B cell (primary cell): ENCODE measurements around the gene RNF215. TPM values are rescaled to one million over a fixed set of nuclear protein-coding genes. Genes with fewer than 3 reads are reported as not detected.
"Not testable (repeated sequence)": the region's sequence is repeated elsewhere in the genome, so short reads cannot be mapped to it uniquely, and the experiment has no call there.

Experiments used
- ATAC-seq: fragments of 200-7000 bp; cut with Tn5 transposase; one replicate; pipeline ENCODE4 v1.10.0; 2021; ENCODE audit warnings: low read depth, mild to moderate bottlenecking, moderate number of reproducible peaks, moderate library complexity
- CTCF ChIA-PET: fragments of 350-600 bp; sonication (Branson Sonifier 250); formaldehyde crosslinking; loops from one replicate; lab custom pipeline; 2021; ENCODE audit warnings: antibody characterized with exemption, inconsistent platforms; lab: Charles Lee
- POLR2A ChIA-PET: fragments of 350-600 bp; sonication (Branson Sonifier 250); formaldehyde crosslinking; loops from one replicate; lab custom pipeline; 2021; ENCODE audit warnings: antibody characterized with exemption; lab: Charles Lee
- DNase-seq: peaks from one replicate; pipeline ENCODE4 v3.0.0; 2013
- H2AFZ ChIP-seq: 2 replicates; pipeline ENCODE4 v1.6.1; 2012; ENCODE audit warnings: mild to moderate bottlenecking, low read depth, low read length; ENCODE audit not compliant: insufficient read depth, poor library complexity, severe bottlenecking
- H3K27ac ChIP-seq, 2 donors: 1 replicate in 1 of 2; 2 replicates in 1 of 2; pipeline ENCODE4 v1.5.1; 2012 to 2013; ENCODE audit warnings: low read length in 2 of 2, mild to moderate bottlenecking in 2 of 2, moderate library complexity in 1 of 2
- H3K27me3 ChIP-seq, 4 experiments: fragments of 200-600 bp in 1 of 4; sonication (generic) in 1 of 4; replicated peaks in 1 of 4; 1 replicate in 2 of 4; 2 replicates in 2 of 4; pipeline versions ENCODE4 v1.6.1 to v1.7.0; 2013 to 2016; ENCODE audit warnings: low read length in 3 of 4, mild to moderate bottlenecking in 2 of 4, mixed read lengths in 1 of 4, moderate library complexity in 1 of 4; ENCODE audit not compliant: insufficient read depth in 4 of 4, control insufficient read depth in 3 of 4; ENCODE audit errors: control extremely low read depth in 1 of 4
- H3K36me3 ChIP-seq, 2 experiments: replicated peaks in 1 of 2; 1 replicate in 1 of 2; 2 replicates in 1 of 2; pipeline versions ENCODE4 v1.6.1 to v1.7.1; 2013; ENCODE audit warnings: low read length in 1 of 2; ENCODE audit not compliant: insufficient read depth in 2 of 2, control insufficient read depth in 1 of 2; ENCODE audit errors: control extremely low read depth in 1 of 2, extremely low read depth in 1 of 2
- H3K4me1 ChIP-seq, 2 donors: fragments of 200-600 bp in 1 of 2; sonication (generic) in 1 of 2; 1 replicate in 1 of 2; 2 replicates in 1 of 2; pipeline versions ENCODE4 v1.5.1 to v1.6.1; 2013 to 2017; ENCODE audit warnings: low read length in 2 of 2; ENCODE audit not compliant: control insufficient read depth in 2 of 2, insufficient read depth in 2 of 2
- H3K4me2 ChIP-seq: replicated peaks from 2 replicates; pipeline ENCODE3; 2012; ENCODE audit warnings: mild to moderate bottlenecking, low read depth, low read length; ENCODE audit not compliant: poor library complexity, severe bottlenecking
- H3K4me3 ChIP-seq, 5 experiments: fragments of 200-600 bp in 1 of 5; sonication (generic) in 1 of 5; 1 replicate in 3 of 5; 2 replicates in 2 of 5; pipeline versions ENCODE4 v1.5.1 to v1.7.0; 2011 to 2016; ENCODE audit warnings: low read length in 4 of 5, mild to moderate bottlenecking in 4 of 5, low read depth in 2 of 5, control low read depth in 1 of 5, moderate library complexity in 1 of 5; ENCODE audit not compliant: insufficient read depth in 1 of 5; ENCODE audit errors: control extremely low read depth in 1 of 5, extremely low read depth in 1 of 5
- H3K79me2 ChIP-seq: fragments of 200-600 bp; sonication (generic); one replicate; pipeline ENCODE4 v1.6.0; 2016; ENCODE audit warnings: low read length; ENCODE audit not compliant: control insufficient read depth, insufficient read depth
- H3K9ac ChIP-seq: fragments of 200-600 bp; sonication (generic); 2 replicates; pipeline ENCODE4 v1.6.1; 2017; ENCODE audit warnings: mild to moderate bottlenecking, low read length, moderate library complexity
- H3K9me3 ChIP-seq, 3 donors: one replicate each; pipeline versions ENCODE4 v1.6.1 to v1.7.1; 2013; ENCODE audit warnings: low read length in 2 of 3; ENCODE audit not compliant: control insufficient read depth in 2 of 3, insufficient read depth in 1 of 3; ENCODE audit errors: control extremely low read depth in 1 of 3
- H4K20me1 ChIP-seq: 2 replicates; pipeline ENCODE4 v1.6.0; 2012; ENCODE audit warnings: mild to moderate bottlenecking, low read length; ENCODE audit not compliant: insufficient read depth, control insufficient read depth, poor library complexity, severe bottlenecking
- H3K27ac Mint-ChIP-seq: one replicate; pipeline ENCODE4 v1.8.0; 2021; ENCODE audit warnings: mixed read lengths
- H3K27me3 Mint-ChIP-seq: one replicate; pipeline ENCODE4 v1.8.0; 2021; ENCODE audit warnings: mixed read lengths
- H3K4me1 Mint-ChIP-seq: one replicate; pipeline ENCODE4 v1.8.0; 2021; ENCODE audit warnings: mixed read lengths
- H3K4me3 Mint-ChIP-seq: one replicate; pipeline ENCODE4 v1.8.0; 2021; ENCODE audit warnings: mixed read lengths
- H3K9me3 Mint-ChIP-seq: one replicate; pipeline ENCODE4 v1.8.0; 2022; ENCODE audit warnings: mixed read lengths; ENCODE audit not compliant: insufficient read depth
- EZH2 ChIP-seq: IDR thresholded peaks from 2 replicates; pipeline ENCODE4 v1.6.1; 2012; ENCODE audit warnings: borderline replicate concordance, low read depth, mild to moderate bottlenecking, moderate library complexity, low read length; ENCODE audit not compliant: insufficient read depth, poor library complexity, severe bottlenecking
- WGBS: methylation state at CpG from one replicate; pipeline ENCODE4 v1.1.5; 2013; ENCODE audit warnings: missing lambda C conversion rate; ENCODE audit not compliant: insufficient coverage; 5-methylcytosine and 5-hydroxymethylcytosine counted together
- intact Hi-C: fragments of 100-400 bp; cut with micrococcal nuclease; formaldehyde crosslinking; loops from one replicate; pipeline ENCODE4 v1.10.0; 2022
- polyA plus RNA-seq: library from polyadenylated mRNA; depleted of rRNA; stranded (reverse); fragments of >200 nt; gene quantifications from 2 replicates; pipeline ENCODE4 v1.2.3, GENCODE V29; 2012
- total RNA-seq, 2 donors: library from RNA; stranded (reverse); fragments of 120-200 nt in 1 of 2; gene quantifications; 1 replicate in 1 of 2; 2 replicates in 1 of 2; pipeline versions ENCODE4 v1.2.3 to v1.2.4, GENCODE V29; 2013 to 2022
- TF ChIP-seq, protein P1 (sequence below): fragments of 200-600 bp; IDR thresholded peaks from one replicate; pipeline ENCODE4 v1.8.0; 2022; ENCODE audit warnings: antibody characterized with exemption, mild to moderate bottlenecking

RNF215 gene
- total and polyA plus RNA-seq, 2 donors (not counting 1 experiment from before 2014, with no cell fraction given): 8.8 to 18.6 TPM

- peaks cover 60% of the 10 kb centered on the region for H4K20me1 ChIP-seq
- no peaks in the 10 kb centered on the region for H3K4me1 ChIP-seq
- H3K27me3 ChIP-seq: no peaks in the 10 kb centered on the region
- TF ChIP-seq, protein P1, sequence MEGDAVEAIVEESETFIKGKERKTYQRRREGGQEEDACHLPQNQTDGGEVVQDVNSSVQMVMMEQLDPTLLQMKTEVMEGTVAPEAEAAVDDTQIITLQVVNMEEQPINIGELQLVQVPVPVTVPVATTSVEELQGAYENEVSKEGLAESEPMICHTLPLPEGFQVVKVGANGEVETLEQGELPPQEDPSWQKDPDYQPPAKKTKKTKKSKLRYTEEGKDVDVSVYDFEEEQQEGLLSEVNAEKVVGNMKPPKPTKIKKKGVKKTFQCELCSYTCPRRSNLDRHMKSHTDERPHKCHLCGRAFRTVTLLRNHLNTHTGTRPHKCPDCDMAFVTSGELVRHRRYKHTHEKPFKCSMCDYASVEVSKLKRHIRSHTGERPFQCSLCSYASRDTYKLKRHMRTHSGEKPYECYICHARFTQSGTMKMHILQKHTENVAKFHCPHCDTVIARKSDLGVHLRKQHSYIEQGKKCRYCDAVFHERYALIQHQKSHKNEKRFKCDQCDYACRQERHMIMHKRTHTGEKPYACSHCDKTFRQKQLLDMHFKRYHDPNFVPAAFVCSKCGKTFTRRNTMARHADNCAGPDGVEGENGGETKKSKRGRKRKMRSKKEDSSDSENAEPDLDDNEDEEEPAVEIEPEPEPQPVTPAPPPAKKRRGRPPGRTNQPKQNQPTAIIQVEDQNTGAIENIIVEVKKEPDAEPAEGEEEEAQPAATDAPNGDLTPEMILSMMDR: no peak
- no peak for TF ChIP-seq EZH2
- intact Hi-C loops: no loop called here
- POLR2A ChIA-PET: interaction anchor here (1.0 kb wide), 1 partner anchor 15 kb away, joined by 3 read pairs; the partner anchor contains the start of genes CCDC157 and SF3A1
- Mint-ChIP-seq H3K27ac (no peak overlapping the region), H3K27me3 (no peaks in the 10 kb centered on the region), H3K9me3 (no peaks in the 10 kb centered on the region), H3K4me3 (no peak overlapping the region), H3K4me1 (no peaks in the 10 kb centered on the region)
- no peak overlapping the region for H3K4me2 ChIP-seq
- ATAC-seq: no peak
- no peaks in the 10 kb centered on the region for H3K9me3 ChIP-seq
- H3K36me3 ChIP-seq: peaks cover 17 to 98% of the 10 kb centered on the region in 2 experiments
- H3K9ac ChIP-seq: no peak overlapping the region
- no peak for DNase-seq
- CTCF ChIA-PET: interaction anchor here (1.2 to 3.8 kb wide), 2 partner anchors 49 to 53 kb away, joined by 3 to 11 read pairs; partner anchors contain the start of gene CASTOR1
- H3K79me2 ChIP-seq: peaks cover 11% of the 10 kb centered on the region
- no peak overlapping the region for H3K27ac ChIP-seq
- no peak overlapping the region for H3K4me3 ChIP-seq
- H2AFZ ChIP-seq: no peak overlapping the region
- WGBS: 91% methylated on average over 16 of the region's 16 CpGs
Measured at GRCh38 chr22:30340911-30341685, 46.1 kb downstream of the RNF215 start.

DNA sequence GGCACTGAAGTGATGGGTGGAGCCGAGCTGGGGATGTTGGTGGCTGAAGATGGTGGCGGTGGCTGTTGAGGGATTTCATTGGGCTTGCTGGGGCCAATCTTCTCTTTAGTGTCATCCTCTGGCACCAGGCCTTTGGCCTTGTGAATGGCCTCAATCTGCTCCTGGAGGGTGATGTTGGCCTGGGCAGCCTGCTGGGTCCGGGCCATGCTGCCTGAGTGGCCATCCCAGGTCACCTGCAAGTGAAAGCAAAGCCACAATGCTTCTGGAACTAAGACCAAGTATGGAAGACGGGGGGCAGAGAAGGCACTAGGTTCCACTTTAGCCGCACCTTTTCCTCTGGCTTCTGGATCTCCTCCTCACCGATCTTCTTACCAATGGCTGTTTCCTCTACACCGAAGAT, 48.4 kb downstream of the RNF215 start:
- ATAC-seq (no peak), DNase-seq (no peak)
- Histone ChIP-seq H3K27me3 (no peaks in the 10 kb centered on the region), H3K4me3 (no peak overlapping the region), H3K9me3 (no peaks in the 10 kb centered on the region), H4K20me1 (peaks cover 47% of the 10 kb centered on the region), H3K36me3 (peaks cover 5 to 98% of the 10 kb centered on the region in 2 experiments), H3K9ac (no peak overlapping the region), H3K4me2 (no peak overlapping the region), H3K79me2 (no peaks in the 10 kb centered on the region), H3K4me1 (no peaks in the 10 kb centered on the region), H2AFZ (no peak overlapping the region), H3K27ac (no peak overlapping the region)
- no peaks in the 10 kb centered on the region for H3K9me3 Mint-ChIP-seq
- no peak overlapping the region for H3K4me3 Mint-ChIP-seq
- intact Hi-C loops: no loop called here
- ChIA-PET CTCF (interaction anchor here (2.6 kb wide), 1 partner anchor 51 kb away, joined by 7 read pairs; no protein-coding TSS in a partner anchor), POLR2A (no interaction called here)
- H3K4me1 Mint-ChIP-seq: no peaks in the 10 kb centered on the region
- 100% methylated on average over 6 of the region's 7 CpGs for WGBS
- H3K27ac Mint-ChIP-seq: no peak overlapping the region
- no peaks in the 10 kb centered on the region for H3K27me3 Mint-ChIP-seq
- TF ChIP-seq, protein P1: no peak
- TF ChIP-seq EZH2: no peak

- H3K4me3 Mint-ChIP-seq, H3K27ac Mint-ChIP-seq: not testable (repeated sequence)
Measured at GRCh38 chr22:30338341-30338740, 48.9 kb downstream of the RNF215 start.

More at GRCh38 chr22:30338341-30338740, 48.9 kb downstream of the RNF215 start:
- H3K27me3 Mint-ChIP-seq, intact Hi-C loops, H3K79me2 ChIP-seq, ATAC-seq, H3K9me3 ChIP-seq, DNase-seq, H3K4me1 ChIP-seq, H3K4me2 ChIP-seq, H3K27ac ChIP-seq, H3K4me3 ChIP-seq, H3K9ac ChIP-seq, H3K9me3 Mint-ChIP-seq, H2AFZ ChIP-seq, POLR2A ChIA-PET, H3K4me1 Mint-ChIP-seq, H3K27me3 ChIP-seq: not testable (repeated sequence)
- Histone ChIP-seq H4K20me1 (peaks cover 42% of the 10 kb centered on the region), H3K36me3 (peaks cover 4 to 98% of the 10 kb centered on the region in 2 experiments)
- 97% methylated on average over 7 of the region's 9 CpGs for WGBS
- CTCF ChIA-PET: interaction anchor here (0.8 to 2.6 kb wide), 2 partner anchors 11 to 50 kb away, joined by 5 to 7 read pairs; no protein-coding TSS in a partner anchor
